GM19035 (cell line): ENCODE data around the gene CYP27B1.

Source experiments
- ATAC-seq: cut with Tn5 transposase; IDR thresholded peaks from one replicate; pipeline ENCODE4 v1.9.1; 2021; ENCODE audit not compliant: unreplicated experiment

Gene CYP27B1

GRCh38 chr12:57751788-57752667 lies 14.8 kb downstream of the CYP27B1 start, which contains the start of gene CDK4:
CDK4 (minus strand) TSS chr12:57752310; CDS start chr12:57751717, 593 bp downstream.
- peak; percentile 68 for ATAC-seq

- no peak for ATAC-seq
Measured at GRCh38 chr12:57751432-57751787, 15.5 kb downstream of the CYP27B1 start.

GRCh38 chr12:57750561-57751431 lies 16.1 kb downstream of the CYP27B1 start:
- no peak for ATAC-seq

GRCh38 chr12:57749061-57749460 lies 17.8 kb downstream of the CYP27B1 start:
- ATAC-seq, result no peak

- ATAC-seq, result no peak
Measured at GRCh38 chr12:57746025-57746424, 20.9 kb downstream of the CYP27B1 start.

- ATAC-seq, result no peak
Measured at GRCh38 chr12:57745485-57745881, 21.4 kb downstream of the CYP27B1 start.

GRCh38 chr12:57744777-57745484 lies 21.9 kb downstream of the CYP27B1 start, which contains the start of gene TSPAN31:
TSPAN31 (plus strand) TSS chr12:57745039; CDS start chr12:57745155, 116 bp downstream.
- ATAC-seq, result peak; percentile 84

- peak; percentile 43 for ATAC-seq
Measured at GRCh38 chr12:57744194-57744776, 22.6 kb downstream of the CYP27B1 start.

- no peak for ATAC-seq
Measured at GRCh38 chr12:57743769-57744168, 23.1 kb downstream of the CYP27B1 start.

GRCh38 chr12:57741844-57742738 lies 24.8 kb downstream of the CYP27B1 start:
- peak; percentile 55 for ATAC-seq

GRCh38 chr12:57741413-57741789 lies 25.5 kb downstream of the CYP27B1 start:
- no peak for ATAC-seq

GRCh38 chr12:57740656-57741412 lies 26.0 kb downstream of the CYP27B1 start:
- ATAC-seq, result peak; percentile 38

GRCh38 chr12:57739914-57740538 lies 26.9 kb downstream of the CYP27B1 start:
- no peak for ATAC-seq

- ATAC-seq, result no peak
Measured at GRCh38 chr12:57739387-57739786, 27.5 kb downstream of the CYP27B1 start.

GRCh38 chr12:57738661-57739237 lies 28.1 kb downstream of the CYP27B1 start, which contains the start of gene AGAP2:
AGAP2 (minus strand) TSS chr12:57738742; CDS start chr12:57738246, 496 bp downstream.
- ATAC-seq, result no peak

GRCh38 chr12:57737467-57738460 lies 29.1 kb downstream of the CYP27B1 start:
- no peak for ATAC-seq
